Activated CD4-positive, alpha-beta T cell treated with anti-CD3 and anti-CD28 coated beads, Interleukin-2, amount 50 U/mL, for 16 hours (primary cell): ENCODE results near the gene GOLGA6L7.
"Not testable (repeated sequence)": the region's sequence is repeated elsewhere in the genome, so short reads cannot be mapped to it uniquely, and the experiment has no call there.

Source experiments
- DNase-seq: peaks from one replicate; pipeline ENCODE4 v3.0.0-alpha.2; 2020

The GOLGA6L7 gene

DNA sequence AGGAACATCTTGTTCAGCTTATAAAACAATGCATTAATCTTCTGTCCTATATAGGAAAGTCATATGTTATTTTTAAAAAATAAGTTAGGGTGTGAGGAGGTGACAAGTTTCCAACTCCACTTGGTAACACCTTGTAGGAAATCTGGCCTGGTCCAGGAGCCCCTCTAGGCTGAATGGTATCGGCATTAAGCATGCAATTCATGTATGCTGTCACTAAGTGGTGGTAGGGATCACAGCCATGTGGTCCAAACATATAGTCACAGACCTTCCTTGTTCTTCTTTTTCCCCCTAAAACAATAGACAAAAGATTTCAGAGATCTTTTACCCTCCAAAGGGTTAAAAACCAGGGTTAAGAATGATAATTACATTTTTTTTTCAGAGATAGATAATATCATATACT, 33.2 kb upstream of the GOLGA6L7 start:
- no peak for DNase-seq

DNA sequence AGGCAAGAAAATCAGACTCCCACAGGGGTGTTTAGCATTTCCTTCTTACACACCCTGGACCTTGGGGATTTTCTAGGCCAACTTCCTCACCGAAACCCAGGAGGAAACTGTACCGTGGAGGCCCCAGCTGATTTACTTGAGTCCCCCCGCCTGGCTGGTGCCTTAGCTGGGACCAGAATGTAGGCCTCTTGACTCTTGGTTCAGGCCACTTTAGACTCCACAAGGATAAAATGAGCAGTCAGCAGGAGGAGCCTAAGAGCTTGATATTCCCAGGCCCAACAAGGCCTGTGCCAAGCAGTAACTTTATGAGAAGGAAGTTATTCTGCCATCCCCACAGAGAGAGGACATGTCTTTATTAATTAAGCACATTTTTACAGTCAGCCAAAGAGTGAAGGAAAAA, 32.7 kb upstream of the GOLGA6L7 start:
- no peak for DNase-seq

DNA sequence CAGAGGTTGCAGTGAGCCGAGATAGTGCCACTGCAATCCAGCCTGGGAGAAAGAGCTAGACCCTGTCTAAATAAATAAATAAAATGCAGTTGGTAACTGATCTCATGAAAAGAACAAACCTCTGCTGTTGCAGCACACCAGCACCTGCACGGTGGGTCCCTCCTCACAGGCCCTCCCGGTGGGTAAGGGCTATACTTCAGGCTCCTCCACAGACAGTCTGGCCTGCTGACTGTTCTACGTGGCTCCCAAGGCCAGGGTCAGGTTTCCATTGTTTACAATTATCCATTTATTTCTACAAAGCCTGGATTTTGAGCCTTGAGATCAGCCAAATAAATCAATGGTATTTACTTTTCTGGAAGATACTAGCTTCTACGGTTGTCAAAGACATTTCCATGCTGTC, 32.2 kb upstream of the GOLGA6L7 start:
- DNase-seq: no peak

DNA sequence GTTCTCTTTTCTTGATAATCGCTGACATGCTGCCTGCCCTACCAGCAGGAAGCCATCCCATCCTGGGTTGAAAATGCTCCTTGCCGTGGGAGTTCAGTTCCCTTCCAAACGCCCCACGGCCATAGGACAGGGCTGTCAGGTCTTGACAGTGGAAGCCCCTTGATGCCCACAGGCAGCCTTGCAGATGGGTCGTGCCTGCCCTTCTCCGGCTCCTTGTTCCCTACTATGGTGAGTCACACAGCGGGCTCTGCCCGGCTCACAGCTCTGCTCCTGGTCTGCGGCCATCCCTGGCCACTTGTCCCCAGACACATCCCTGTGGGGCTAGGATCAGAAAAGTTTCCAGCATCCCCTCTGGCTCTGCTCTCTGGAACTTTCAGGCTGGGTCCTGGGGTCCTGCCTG, 31.1 kb upstream of the GOLGA6L7 start:
- DNase-seq: no peak

DNA sequence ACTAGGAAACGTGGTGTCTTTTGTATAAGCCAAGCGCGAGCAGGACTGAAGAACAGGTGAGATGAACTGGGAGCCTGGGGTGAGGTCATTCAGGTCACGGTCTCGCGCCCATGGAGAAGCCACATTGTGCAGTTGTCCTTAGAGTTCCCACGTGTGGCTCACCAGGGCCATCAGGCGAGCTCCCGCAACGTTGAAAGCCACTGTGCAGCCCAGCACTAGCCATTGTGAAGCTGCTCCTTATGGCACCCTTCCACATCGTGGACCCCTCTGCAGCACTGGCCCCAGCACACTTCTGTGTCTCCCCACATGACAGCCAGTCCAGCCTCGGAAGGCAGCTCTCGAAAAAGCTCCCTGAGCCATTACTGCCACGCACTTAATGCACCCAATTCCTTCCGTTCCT, 29.8 kb upstream of the GOLGA6L7 start:
- DNase-seq: no peak

DNA sequence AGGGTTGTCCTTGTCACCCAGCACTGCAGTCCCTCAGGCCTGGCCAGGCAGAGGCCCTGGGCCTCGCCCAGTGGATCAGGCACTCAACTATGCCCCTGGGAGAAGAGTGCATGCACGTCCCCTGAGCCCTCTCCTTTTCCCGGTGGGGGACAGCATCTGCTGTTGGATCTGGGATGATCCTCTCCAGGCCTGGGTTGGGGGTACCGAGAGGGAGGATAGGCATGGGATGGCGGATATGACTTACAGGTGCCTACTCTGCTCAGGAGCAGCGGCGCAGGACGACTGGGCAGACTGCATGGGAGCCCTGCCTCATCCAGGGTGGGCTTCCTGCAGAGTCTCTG, 28.4 kb upstream of the GOLGA6L7 start:
- DNase-seq: no peak

DNA sequence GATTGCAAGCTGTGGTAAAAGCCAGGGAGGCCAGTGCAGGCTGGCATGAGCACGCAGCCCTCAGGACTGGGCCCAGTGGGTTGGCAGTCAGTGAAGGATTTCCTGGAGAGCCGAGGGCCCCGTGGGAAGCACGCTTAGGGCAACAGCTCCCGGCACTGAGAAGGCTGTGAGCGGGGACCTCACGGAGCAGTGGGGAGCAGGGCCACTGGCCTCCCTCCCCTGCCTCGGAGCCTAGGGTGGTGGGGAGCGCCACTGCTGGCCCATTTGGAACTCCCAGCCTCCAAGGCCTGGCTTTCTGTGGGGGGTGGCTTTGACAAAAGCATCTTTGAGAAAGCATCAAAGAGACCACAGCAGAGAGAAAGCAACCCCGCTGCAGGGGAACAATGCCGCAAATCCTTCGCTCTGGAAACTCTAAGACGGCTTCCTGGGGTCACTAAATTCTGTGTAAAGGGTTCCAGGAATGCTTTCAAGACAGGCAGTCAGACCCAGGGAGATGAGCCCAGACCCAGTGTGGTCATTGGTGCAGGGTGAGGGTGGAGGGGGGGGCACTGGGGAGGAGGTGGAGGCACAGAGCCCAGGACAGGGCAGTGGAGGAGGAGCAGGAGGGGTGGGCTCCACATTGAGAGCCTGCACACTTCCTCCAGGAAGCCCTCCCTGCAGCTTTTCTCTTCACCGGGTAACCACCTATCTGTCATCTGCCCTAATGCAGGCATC, 27.8 kb upstream of the GOLGA6L7 start:
- DNase-seq: no peak

DNA sequence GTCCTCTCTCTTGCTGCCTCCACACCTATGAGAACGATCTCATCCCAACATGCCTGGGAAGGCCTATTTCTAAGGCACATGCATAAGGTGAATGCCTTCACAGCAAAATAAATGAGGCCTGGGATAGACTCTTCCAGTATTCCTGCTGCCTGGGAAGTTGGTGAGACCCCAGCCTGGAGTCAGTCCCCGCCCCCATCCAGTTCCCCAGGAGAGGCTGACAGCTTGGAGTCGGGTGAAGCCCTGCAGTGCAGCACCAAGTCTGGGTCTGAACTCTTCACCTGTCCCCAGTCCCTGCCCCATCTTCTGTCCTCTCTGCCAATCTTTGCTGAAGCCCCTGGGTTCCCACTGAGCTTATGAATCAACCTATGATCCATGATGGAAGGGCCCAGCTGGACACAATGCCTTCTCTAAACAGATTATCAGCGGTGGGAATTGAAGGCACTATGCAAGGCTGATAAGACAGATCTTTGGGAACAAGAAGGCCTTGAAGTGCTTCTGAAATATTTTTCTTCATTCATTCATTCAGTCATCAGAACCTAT, 27.1 kb upstream of the GOLGA6L7 start:
- DNase-seq: no peak

DNA sequence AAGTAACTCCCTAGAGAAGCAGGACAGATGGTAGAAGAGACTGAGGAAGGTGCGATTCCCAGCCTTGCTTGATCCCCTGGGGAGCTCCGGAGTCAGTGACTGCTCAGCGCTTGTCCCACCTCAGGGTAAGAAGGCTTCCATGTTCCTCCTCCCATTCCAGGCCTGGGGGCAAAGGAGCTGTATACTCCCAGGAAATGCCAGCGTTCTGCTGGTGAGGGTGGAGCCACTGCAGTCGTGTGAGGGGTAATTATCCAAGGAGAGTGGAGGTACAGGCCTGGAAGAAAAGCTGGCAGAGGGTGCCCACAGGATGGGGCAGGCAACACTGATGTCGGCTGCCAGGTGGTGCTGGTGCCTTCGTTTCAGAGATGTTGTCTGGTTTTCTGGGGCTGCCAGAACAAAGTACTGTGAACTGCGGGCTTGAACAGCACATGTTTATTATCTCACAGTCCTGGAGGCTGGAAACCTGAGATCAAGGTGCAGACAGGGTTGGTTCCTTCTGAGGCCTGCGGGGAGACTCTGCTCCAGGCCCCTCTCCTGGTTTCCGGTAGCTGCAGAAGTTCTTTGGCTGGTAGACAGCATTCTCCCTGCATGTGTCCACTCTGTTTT, 25.2 kb upstream of the GOLGA6L7 start:
- DNase-seq: no peak

DNA sequence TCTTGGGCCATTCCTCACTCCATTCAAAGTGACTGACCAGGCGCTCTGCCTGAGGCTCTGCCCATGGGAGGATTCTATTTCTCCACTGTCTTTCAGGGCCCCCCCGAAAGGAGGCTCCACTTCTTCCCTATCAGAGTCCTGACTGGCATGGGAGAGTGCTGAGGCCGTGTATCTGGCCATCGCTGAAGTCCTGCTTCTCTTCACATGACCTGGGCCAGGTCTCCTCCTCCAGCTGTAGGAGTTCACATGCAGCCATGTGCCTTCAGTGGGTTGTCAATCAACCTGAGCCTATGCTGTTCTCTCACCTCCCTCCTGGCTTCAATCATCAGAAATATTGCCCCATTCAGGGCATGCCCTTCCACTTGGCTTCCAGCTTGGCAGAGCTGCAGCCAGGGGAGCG, 24.6 kb upstream of the GOLGA6L7 start:
- no peak for DNase-seq

DNA sequence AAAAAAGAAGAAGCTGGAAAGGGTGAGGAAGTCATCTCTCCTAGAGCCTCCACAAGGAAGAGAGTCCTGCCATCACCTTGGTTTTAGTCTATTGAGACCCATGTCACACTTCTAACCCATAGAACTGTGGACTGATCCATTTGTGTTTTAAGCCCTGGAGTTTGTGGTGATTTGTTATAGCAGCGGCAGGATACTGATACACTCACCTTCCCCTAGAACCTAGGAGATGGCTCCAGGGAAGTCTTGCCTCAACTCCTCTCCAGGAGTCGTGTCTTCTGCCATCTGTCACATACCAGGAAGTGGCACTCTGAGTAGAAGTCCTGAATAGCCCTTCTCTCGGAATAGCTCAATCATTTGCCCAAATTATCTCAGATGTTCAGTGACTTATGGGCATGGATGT, 22.7 kb upstream of the GOLGA6L7 start:
- no peak for DNase-seq

DNA sequence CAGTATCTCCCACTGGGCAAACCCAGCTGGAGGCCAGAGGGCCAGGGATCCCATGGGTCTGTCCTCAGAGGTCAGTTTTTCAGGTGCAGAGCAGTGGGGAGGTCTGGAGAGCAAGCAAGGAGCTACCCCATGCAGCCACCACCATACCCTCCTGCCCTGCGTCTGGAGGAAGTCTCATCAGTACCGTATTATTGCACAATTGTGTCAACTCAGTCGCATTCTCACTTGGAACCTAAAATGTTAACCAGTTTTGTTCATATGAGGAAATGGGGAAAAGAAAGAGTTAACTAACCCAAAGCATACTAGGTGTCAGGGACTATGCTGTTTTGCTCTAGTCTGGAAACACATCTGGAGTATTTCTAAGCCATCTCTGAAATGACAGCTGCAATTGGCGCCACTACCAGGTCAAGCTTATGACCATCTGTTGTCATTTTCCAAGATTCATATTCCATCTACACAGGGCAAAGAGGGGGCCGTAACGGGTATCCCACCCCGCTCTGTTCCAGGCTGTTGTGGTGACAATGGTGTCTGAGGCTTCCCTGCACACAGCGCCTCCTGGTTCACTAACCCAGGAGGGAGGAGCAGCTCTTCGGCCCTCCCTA, 20.4 kb upstream of the GOLGA6L7 start:
- DNase-seq: no peak

DNA sequence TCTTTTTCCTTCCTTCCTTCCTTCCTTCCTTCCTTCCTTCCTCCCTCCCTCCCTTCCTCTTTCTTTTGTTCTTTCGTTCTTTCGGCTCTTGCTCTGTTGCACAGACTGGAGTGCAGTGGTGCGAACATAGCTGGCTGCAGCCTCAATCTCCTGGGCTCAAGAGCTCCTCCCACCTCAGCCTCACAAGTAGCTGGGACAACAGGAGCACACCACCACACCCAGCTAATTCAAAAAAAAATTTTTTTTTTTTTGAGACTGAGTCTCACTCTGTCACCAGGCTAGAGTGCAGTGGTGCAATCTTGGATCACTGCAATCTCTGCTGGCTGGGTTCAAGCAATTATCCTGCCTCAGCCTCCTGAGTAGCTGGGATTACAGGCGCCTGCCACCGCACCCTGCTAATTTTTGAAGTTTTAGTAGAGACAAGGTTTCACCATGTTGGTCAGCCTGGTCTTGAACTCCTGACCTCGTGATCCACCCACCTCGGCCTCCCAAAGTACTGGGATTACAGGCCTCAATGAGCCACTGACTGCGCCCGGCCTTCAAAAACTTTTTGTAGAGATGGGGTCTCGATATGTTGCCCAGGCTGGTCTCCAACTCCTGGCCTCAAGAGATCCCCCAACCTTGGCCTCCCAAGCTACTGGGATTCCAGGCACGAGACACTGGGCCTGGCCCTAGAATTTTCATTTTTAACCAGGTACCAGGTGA, 13.3 kb upstream of the GOLGA6L7 start:
- DNase-seq: not testable (repeated sequence)

DNA sequence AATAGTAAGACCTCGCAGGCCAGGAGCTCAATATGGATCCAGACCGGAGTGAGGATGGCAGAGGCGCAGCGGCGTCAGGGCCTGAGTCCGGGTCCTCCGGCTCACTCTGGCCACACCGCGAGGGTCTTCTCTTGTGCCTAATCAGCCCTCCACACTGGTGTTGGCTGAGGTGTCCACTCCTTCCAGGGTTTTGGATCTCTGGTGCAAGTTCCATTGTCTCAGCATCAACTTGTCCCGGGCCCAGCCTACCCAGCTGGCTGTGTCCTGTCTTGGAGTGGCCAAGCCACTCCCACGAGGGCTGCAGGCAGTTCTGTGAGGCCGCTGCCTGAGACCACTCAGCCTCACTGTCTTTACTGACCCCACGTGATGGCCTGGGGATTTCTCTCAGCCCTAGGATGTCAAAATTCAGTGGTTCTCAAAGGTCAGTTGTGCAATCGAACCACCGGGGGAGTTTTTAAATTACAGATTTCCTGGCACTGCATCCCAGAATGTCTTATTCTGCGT, 12.6 kb upstream of the GOLGA6L7 start:
- no peak for DNase-seq

DNA sequence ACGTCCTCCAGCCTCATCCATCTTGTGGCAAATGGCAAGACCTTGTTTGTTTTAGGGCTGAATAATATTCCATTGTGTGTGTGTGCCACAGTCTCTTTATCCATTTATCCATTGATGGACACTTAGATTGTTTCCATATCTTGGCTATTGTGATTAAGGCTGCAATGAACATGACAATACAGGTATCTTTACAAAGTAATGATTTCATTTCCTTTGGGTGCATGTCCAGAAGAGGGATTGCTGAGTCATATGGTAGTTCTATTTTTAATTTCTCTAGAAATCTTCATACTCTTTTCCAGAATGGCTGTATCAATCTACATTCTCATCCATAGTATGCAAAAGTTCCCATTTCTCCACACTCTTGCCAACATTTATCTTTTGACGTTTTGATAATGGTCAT, 6.1 kb upstream of the GOLGA6L7 start:
- not testable (repeated sequence) for DNase-seq

DNA sequence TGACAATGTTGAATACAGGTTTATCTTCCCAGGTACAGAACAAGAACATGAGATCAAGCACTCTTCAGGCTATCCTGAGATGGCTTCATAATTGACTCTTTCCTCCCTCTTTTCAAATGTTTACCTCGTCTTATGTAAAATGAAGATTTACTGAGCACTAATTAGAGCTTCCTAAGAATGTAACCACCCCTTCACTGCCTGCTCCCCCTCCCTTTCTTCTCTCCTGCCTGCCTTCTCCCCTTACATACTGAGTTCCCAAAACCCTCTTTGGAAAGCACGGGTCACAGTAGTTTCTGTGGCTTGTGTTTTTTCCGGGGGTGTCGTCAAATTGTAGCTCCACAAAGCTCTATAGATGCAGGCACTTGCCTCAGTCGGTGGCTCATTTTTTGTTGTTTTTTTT, 5.2 kb upstream of the GOLGA6L7 start:
- not testable (repeated sequence) for DNase-seq

DNA sequence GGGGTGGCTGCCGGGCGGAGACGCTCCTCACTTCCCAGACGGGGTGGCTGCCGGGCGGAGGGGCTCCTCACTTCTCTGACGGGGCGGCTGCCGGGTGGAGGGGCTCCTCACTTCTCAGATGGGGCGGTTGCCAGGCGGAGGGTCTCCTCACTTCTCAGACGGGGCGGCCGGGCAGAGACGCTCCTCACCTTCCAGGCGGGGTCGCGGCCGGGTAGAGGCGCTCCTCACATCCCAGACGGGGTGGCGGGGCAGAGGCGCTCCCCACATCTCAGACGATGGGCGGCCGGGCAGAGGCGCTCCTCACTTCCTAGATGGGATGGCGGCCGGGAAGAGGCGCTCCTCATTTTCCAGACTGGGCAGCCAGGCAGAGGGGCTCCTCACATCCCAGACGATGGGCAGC, 1.3 kb upstream of the GOLGA6L7 start:
- DNase-seq: not testable (repeated sequence)

DNA sequence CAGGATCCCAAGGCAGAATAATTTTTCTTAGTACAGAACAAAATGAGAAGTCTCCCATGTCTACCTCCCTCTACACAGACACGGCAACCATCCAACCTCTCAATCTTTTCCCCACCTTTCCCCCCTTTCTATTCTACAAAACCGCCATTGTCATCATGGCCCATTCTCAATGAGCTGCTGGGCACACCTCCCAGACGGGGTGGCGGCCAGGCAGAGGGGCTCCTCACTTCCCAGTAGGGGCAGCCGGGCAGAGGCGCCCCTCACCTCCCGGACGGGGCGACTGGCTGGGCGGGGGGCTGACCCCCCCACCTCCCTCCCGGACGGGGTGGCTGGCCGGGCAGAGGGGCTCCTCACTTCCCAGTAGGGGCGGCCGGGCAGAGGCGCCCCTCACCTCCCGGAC, 827 bp upstream of the GOLGA6L7 start:
- DNase-seq: not testable (repeated sequence)

DNA sequence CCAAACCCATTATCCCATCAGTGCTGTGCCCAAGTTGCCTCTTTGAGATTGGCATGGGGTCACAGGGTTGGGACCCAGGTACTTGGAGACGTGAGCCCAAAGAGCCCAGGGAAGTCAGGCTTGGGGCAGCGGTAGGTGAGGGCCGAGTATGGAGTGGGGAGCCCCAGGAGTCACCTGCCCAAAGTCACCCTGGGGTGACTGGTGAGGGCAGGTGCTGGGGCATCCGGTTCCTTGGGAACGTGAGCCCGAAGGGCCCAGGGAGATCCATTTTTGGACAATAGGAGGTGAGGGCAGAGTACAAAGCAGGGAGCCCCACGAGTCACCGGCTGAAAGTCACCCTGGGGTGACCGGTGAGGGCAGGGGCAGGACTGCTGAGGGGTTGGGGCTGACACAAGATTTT, 485 bp downstream of the GOLGA6L7 start:
- DNase-seq: not testable (repeated sequence)

DNA sequence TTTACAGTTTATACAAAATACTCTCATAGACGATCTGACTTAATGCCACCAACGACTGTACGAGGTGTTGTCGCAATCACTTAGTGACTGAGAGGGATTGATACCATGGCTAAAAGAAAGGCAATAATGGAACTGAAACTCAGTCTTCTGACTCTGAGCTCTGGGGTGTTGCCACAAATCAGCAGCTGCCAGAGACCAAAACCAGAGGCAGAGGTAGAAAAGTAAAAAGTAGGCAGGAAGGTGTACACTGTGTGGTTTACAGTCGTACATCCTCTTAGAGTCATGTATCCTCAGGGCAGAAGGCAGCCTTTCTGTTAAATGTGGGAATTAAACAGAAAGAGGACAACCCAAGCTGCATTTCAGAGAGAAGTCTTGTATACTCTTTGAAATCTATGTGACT, 1.2 kb downstream of the GOLGA6L7 start:
- DNase-seq: peak; percentile 29

DNA sequence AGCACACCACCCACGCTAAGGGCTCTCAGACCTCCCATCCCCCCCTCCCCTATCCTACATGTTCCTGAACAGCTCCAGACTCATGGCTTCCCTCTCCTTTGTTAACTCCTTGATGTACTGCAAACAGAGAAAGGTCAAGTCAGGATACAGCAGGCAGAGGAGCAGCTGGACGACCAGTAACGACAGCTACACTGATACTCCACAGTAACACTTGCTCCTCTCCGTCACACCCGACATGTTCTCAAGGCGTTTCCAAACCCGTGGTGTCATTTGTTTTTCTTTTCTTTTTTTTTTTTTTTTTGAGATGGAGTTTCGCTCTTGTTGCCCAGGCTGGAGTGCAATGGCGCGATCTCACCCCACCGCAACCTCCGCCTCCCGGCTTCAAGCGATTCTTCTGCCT, 4.3 kb downstream of the GOLGA6L7 start:
- not testable (repeated sequence) for DNase-seq

DNA sequence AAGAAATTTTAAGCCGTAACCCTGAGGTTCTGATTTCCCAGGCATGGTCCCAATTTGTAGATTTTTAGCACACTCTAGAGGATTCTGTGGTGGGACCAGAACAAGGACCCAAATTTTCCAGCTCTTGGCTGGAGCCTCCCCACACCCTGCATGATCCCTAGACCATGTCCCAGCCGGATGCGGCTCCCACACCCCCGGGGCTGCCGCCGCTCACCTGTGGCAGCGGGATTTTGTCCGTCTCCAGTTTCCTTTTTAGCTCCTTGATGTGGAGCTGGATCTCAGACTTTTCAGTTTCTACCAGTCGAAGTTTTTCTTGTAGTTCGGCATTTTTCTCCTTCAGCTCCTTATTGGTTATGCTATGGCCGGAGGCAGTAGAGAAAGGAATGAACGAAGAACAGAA, 4.9 kb downstream of the GOLGA6L7 start:
- DNase-seq: not testable (repeated sequence)

DNA sequence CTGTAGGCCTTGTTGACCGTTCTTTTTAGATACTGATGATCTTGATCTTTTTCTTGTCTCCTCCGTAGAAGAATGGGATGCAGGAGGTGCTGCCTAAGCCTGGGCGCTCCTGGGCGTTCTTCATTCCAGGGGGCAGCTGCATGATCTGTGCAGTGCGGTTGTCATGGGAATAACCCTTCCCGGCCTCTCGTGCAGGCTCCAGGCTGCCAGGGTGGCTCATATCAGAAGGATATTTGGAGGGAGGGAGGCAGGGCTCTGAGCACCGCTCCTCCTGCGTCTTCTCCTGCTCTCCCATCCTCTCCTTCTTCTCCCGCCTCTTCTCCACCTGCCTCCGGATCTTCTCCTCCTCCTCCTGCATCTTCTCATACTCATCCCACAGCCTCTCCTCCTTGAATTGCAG, 6.2 kb downstream of the GOLGA6L7 start:
- DNase-seq: not testable (repeated sequence)

DNA sequence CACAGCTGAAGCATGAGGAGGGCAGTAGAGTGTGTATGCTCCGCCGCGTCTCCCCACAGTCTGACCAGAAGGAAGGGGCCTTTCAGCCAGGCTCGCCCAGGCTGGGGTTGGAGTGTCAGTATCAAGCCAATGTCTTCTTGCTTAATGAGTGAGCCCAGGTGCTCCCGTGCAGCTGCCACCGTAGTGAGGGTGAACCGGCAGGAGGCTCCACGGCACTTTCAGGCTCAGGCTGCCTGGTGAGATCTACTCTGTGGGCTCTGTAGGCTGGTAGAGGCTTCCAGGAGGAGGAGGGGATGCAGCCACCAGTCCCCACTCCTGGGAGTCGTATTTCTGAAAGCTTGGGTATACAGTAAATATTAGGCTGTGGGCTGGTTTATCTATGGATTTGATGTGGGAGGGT, 8.2 kb downstream of the GOLGA6L7 start:
- DNase-seq: not testable (repeated sequence)
